Lower lobe of right lung (tissue), 2 donors: Measurements from ENCODE around the gene DFFA. TPM values are rescaled to one million over a fixed set of nuclear protein-coding genes. Genes with fewer than 3 reads are reported as not detected.

ENCODE experiments used
- ATAC-seq, 2 donors: fragments of 200-7000 bp; cut with Tn5 transposase; one replicate each; pipeline ENCODE4 v1.9.1; 2020 to 2022; ENCODE audit warnings: mild to moderate bottlenecking in 2 of 2, moderate library complexity in 2 of 2
- DNase-seq: peaks from one replicate; pipeline ENCODE4 v3.0.0-alpha.2; 2020
- H3K27ac ChIP-seq: fragments of 200-600 bp; one replicate; pipeline ENCODE4 v1.8.0; 2022
- H3K27me3 ChIP-seq: fragments of 200-600 bp; one replicate; pipeline ENCODE4 v1.8.0; 2022; ENCODE audit warnings: low read depth
- H3K36me3 ChIP-seq: fragments of 200-600 bp; one replicate; pipeline ENCODE4 v1.8.0; 2022; ENCODE audit warnings: mild to moderate bottlenecking
- H3K4me1 ChIP-seq: fragments of 200-600 bp; one replicate; pipeline ENCODE4 v1.8.0; 2022
- H3K4me3 ChIP-seq: fragments of 200-600 bp; one replicate; pipeline ENCODE4 v1.8.0; 2022; ENCODE audit warnings: mild to moderate bottlenecking
- H3K9me3 ChIP-seq: fragments of 200-600 bp; one replicate; pipeline ENCODE4 v1.8.0; 2022
- CTCF ChIP-seq: fragments of 200-600 bp; IDR thresholded peaks from one replicate; pipeline ENCODE4 v1.8.0; 2022; ENCODE audit warnings: antibody characterized with exemption, mild to moderate bottlenecking
- intact Hi-C: fragments of 100-400 bp; cut with DNase I; formaldehyde crosslinking; loops from one replicate; pipeline ENCODE4 v1.11.0; 2022
- total RNA-seq: library from RNA; stranded (reverse); fragmentation: NEBNext Ultra II Directional; extraction: Animal tissue kit (Norgen Biotek cat#: 25700); gene quantifications from one replicate; pipeline ENCODE4 v1.2.1, GENCODE V29; 2021
- donor health status: DM: no; HTN: yes; CAD: no; lungs with severe emphysema.

The DFFA gene
- total RNA-seq, 1 donor from 2014 or later = 37.0 TPM

- intact Hi-C loops = no loop called here
- peaks cover 15% of the 10 kb centered on the region for H3K4me1 ChIP-seq
- DNase-seq (no peak), ATAC-seq (no peak)
- TF ChIP-seq CTCF = no peak
- no peak overlapping the region for H3K4me3 ChIP-seq
- no peaks in the 10 kb centered on the region for H3K27me3 ChIP-seq
- no peaks in the 10 kb centered on the region for H3K9me3 ChIP-seq
- peaks cover 14% of the 10 kb centered on the region for H3K36me3 ChIP-seq
- H3K27ac ChIP-seq = no peak overlapping the region
Observed at GRCh38 chr1:10497109-10497508, 24.8 kb upstream of the DFFA start.

- peaks cover 14% of the 10 kb centered on the region for H3K36me3 ChIP-seq
- DNase-seq (no peak), ATAC-seq (no peak)
- no peaks in the 10 kb centered on the region for H3K27me3 ChIP-seq
- H3K9me3 ChIP-seq = no peaks in the 10 kb centered on the region
- no peak for TF ChIP-seq CTCF
- peaks cover 15% of the 10 kb centered on the region for H3K4me1 ChIP-seq
- H3K4me3 ChIP-seq = no peak overlapping the region
- peak overlapping the region; percentile 53 for H3K27ac ChIP-seq
- intact Hi-C loops = no loop called here
Observed at GRCh38 chr1:10495952-10496351, 23.6 kb upstream of the DFFA start.

DNA sequence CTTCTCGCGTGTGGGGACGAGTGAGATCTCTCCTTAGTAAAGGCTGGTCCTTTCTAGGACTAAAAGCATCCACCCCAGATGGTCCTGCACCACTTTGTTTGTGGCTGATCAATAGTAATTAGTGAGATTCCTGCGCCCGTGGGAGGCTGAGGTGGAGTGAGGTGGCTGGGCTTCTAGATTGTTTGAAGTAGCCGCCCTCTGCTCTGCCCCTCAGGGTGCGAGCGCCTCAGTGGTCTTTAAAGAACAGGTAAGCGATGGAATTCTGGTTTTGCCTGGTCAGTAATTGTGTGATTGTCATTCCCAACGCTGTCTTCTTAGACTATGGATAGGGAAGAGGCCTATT, 23.1 kb upstream of the DFFA start:
- Histone ChIP-seq H3K4me3 (peak overlapping the region; percentile 33), H3K27ac (peak overlapping the region; percentile 53), H3K27me3 (no peaks in the 10 kb centered on the region), H3K9me3 (no peaks in the 10 kb centered on the region), H3K4me1 (peaks cover 15% of the 10 kb centered on the region), H3K36me3 (peaks cover 14% of the 10 kb centered on the region)
- TF ChIP-seq CTCF = no peak
- intact Hi-C loops = no loop called here
- DNase-seq = no peak
- no peak for ATAC-seq

DNA sequence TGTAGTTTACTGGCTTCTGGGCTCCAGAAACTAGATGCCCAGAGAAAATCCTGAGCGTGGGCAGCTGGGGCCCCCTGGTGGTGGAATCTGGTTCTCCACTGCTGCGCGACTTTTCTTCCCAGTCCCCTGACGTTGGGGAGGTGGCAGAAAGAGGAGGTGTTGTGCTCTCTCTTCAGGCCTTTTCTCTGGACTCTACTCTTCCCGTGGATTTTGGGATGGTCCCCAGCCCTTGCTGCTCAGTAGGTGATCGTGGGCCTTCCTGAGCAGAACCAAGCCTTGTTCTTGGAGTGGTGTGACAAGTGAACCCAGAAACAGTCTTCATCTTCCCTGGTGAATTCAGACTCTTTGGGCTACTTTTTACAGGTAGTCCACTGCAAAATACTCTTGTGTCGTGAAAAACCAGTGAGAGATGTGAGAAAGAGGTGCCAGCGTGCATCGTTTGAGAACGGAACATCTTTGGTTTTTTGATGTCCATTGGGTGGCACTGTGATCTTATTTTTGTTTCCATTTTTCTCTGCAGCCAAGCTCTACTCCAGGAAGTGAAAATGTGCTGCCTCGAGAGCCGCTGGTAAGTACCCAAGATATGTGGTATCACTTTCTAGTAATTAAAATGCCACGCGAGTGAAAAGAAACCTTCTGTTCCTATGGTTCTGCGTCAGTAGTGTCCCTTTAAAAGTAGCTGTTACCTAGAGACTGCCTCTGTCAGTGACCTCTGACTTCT, 22.6 kb upstream of the DFFA start:
- peak; percentile 82 for DNase-seq
- H3K27ac ChIP-seq = peak overlapping the region; percentile 53
- H3K27me3 ChIP-seq = no peaks in the 10 kb centered on the region
- peaks cover 15% of the 10 kb centered on the region for H3K4me1 ChIP-seq
- H3K4me3 ChIP-seq = peak overlapping the region; percentile 33
- peaks cover 14% of the 10 kb centered on the region for H3K36me3 ChIP-seq
- H3K9me3 ChIP-seq = no peaks in the 10 kb centered on the region
- peak; percentile 87 to 92 for ATAC-seq
- TF ChIP-seq CTCF = peak; percentile 94
- intact Hi-C loops = no loop called here

DNA sequence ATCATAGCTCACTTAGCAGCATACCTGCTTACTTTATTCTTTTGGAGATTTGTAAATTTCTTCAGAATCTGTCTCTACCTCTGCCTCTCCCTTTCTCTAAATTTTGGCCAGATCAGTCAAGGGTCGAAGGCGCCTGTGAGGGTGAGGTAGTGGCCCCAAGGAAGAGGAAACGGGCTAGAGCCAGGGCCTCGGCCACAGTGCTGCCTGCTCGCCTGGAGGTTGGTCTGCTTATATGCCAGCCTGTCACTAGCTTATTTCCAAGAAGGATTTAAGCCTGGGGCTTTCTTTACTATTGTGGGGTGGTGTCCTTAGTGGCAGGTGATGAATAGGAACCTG, 22.1 kb upstream of the DFFA start:
- Histone ChIP-seq H3K27ac (no peak overlapping the region), H3K9me3 (no peaks in the 10 kb centered on the region), H3K27me3 (no peaks in the 10 kb centered on the region), H3K4me1 (peaks cover 15% of the 10 kb centered on the region), H3K36me3 (peaks cover 18% of the 10 kb centered on the region), H3K4me3 (no peak overlapping the region)
- no peak for TF ChIP-seq CTCF
- no peak for ATAC-seq
- intact Hi-C loops = no loop called here
- no peak for DNase-seq
